ENCODE measurements around the gene TMEM167B. TPM values are rescaled to one million over a fixed set of nuclear protein-coding genes. Genes with fewer than 3 reads are reported as not detected.

TMEM167B gene
- total RNA-seq, 6 donors from 2014 or later, result 13.2 to 43.6 (median 30.5) TPM

DNA sequence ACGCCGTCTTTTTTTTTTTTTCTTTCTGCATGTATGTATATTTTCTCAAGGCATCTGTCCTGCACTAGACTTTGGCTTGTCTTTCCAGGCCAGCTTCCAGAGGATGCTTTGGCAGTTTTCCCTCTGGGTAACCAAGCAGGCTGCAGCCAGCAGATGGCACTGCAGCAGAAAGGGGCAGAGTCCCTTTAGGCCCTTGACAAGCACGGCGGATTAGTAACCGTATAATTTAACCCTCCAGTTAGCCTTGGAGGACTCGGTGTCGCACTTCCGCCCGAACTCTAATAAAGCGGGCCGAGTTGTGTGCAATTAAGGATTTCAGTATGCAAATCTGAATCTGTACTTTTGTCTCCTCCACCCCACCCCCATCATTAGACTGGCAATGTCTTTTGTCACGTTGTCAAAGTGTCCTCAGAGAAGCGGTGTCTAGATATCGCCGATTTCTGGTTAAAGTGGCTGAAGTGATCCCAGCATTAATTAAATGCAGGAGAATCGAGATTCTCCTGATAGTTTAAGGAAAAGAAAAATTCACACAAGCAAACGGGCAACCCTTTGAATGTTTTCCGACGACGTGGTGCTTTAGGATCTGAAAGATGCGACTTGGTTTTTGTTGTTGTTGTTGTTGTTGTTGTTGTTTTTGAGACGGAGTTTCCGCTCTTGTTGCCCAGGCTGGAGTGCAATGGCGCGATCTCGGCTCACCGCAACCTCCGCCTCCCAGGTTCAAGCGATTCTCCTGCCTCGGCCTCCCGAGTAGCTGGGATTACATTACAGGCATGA is 1.1 kb upstream of the TMEM167B start:
- no peaks in the 10 kb centered on the region for H3K9me3 ChIP-seq
- DNase-seq (peak in 1 of 2 donors; percentile 72), ATAC-seq (ENCODE audit: low FRiP score in 2 of 2) (no peak)
- H3K27me3 ChIP-seq, result no peaks in the 10 kb centered on the region
- H3K4me3 ChIP-seq, result peak overlapping the region in 3 of 4 donors; percentile 73 to 76 (median 74)
- H3K27ac ChIP-seq, result peak overlapping the region; percentile 97 to 99 (median 98)
- peaks cover 2 to 17% (median 8%) of the 10 kb centered on the region in 4 donors for H3K36me3 ChIP-seq
- TF ChIP-seq, protein P1, sequence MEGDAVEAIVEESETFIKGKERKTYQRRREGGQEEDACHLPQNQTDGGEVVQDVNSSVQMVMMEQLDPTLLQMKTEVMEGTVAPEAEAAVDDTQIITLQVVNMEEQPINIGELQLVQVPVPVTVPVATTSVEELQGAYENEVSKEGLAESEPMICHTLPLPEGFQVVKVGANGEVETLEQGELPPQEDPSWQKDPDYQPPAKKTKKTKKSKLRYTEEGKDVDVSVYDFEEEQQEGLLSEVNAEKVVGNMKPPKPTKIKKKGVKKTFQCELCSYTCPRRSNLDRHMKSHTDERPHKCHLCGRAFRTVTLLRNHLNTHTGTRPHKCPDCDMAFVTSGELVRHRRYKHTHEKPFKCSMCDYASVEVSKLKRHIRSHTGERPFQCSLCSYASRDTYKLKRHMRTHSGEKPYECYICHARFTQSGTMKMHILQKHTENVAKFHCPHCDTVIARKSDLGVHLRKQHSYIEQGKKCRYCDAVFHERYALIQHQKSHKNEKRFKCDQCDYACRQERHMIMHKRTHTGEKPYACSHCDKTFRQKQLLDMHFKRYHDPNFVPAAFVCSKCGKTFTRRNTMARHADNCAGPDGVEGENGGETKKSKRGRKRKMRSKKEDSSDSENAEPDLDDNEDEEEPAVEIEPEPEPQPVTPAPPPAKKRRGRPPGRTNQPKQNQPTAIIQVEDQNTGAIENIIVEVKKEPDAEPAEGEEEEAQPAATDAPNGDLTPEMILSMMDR (IDR thresholded peaks at IDR 0.05), result peak in 5 of 6 experiments; percentile 20 to 58 (median 47)
- TF ChIP-seq POLR2A (IDR thresholded peaks at IDR 0.05) (no peak), POLR2AphosphoS5 (IDR thresholded peaks at IDR 0.05) (no peak), EP300 (IDR thresholded peaks at IDR 0.05) (no peak)
- H3K4me1 ChIP-seq, result peaks cover 15 to 40% (median 22%) of the 10 kb centered on the region in 4 donors
- WGBS, 2 donors, result 76 to 80% methylated on average over 31 of the region's 31 CpGs

DNA sequence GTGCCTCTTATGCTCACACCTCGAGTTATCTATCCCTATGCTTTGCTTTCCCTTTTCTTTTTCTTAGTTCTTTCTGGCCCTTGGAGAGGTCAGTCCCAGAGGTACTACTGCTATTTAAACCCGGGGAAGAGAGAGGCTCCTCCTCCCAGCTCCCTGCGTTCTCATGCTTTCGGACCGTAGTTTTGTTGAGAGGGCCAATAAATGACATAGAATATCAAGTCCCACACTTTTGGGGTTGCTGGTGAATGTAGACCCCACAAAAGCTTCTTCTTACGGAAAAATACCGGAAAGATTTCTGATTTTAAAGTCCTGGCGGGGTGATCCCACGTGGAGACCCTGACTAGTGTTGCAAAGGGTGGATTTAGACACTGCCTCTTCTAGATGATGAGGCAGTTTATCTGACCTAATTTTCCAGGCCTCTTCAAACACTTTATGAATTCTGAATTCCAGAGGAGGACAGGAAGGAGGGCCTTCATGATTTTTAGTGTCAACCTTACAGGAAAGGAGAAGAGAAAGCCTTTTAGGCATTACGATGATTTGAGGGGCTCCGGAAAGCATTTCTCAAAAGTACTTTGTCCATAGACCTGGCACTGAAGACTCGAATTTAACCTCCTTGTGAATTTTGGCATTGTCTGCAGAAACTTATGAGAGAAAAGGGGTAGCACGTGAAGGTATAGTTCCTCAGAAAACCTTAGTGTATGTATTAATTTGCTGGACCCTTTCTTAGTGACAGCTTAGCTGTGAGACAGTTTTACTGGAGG is 694 bp downstream of the TMEM167B start:
- 1 to 2% methylated on average over 13 of the region's 13 CpGs for WGBS, 2 donors
- ATAC-seq (ENCODE audit: low FRiP score in 2 of 2), result peak; percentile 83 to 86
- DNase-seq, result no peak
- H3K4me1 ChIP-seq, result peaks cover 21 to 50% (median 27%) of the 10 kb centered on the region in 4 donors
- no peaks in the 10 kb centered on the region for H3K27me3 ChIP-seq
- peaks cover 2 to 26% (median 11%) of the 10 kb centered on the region in 4 donors for H3K36me3 ChIP-seq
- H3K9me3 ChIP-seq, result no peaks in the 10 kb centered on the region
- H3K4me3 ChIP-seq, result peak overlapping the region; percentile 68 to 76 (median 74)
- H3K27ac ChIP-seq, result peak overlapping the region; percentile 97 to 99 (median 98)
- TF ChIP-seq EP300 (IDR thresholded peaks at IDR 0.05) (no peak), POLR2AphosphoS5 (IDR thresholded peaks at IDR 0.05) (no peak), POLR2A (IDR thresholded peaks at IDR 0.05) (no peak)
- TF ChIP-seq, protein P1 (IDR thresholded peaks at IDR 0.05), result no peak

DNA sequence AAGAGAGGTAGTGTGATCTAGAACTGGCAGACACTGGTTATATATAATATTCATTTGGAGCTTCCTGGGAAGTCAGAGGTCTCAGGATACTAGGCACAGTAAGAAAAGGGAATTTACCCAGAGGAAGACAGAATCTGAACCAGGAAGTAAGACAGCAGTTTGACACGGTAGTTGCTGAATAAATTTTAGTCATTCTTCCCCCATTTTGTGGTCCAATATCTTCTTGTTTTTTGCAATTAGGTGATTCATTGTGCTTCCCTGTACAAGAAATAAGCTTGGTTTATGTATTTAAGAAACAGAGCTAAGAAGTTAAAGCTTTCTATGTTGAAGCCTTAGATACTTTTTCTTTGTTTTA is 1.3 kb downstream of the TMEM167B start:
- ATAC-seq (ENCODE audit: low FRiP score in 2 of 2), result no peak
- no peaks in the 10 kb centered on the region for H3K9me3 ChIP-seq
- TF ChIP-seq POLR2A (IDR thresholded peaks at IDR 0.05), result peak in 1 of 4 donors; percentile 6
- TF ChIP-seq, protein P1 (IDR thresholded peaks at IDR 0.05), result no peak
- H3K27me3 ChIP-seq, result no peaks in the 10 kb centered on the region
- peak overlapping the region; percentile 97 to 99 (median 98) for H3K27ac ChIP-seq
- peaks cover 2 to 26% (median 11%) of the 10 kb centered on the region in 4 donors for H3K36me3 ChIP-seq
- WGBS, 2 donors, result 0% methylated on average over 1 of the region's 1 CpG
- DNase-seq, result no peak
- peak overlapping the region; percentile 68 to 76 (median 74) for H3K4me3 ChIP-seq
- H3K4me1 ChIP-seq, result peaks cover 21 to 50% (median 28%) of the 10 kb centered on the region in 4 donors

DNA sequence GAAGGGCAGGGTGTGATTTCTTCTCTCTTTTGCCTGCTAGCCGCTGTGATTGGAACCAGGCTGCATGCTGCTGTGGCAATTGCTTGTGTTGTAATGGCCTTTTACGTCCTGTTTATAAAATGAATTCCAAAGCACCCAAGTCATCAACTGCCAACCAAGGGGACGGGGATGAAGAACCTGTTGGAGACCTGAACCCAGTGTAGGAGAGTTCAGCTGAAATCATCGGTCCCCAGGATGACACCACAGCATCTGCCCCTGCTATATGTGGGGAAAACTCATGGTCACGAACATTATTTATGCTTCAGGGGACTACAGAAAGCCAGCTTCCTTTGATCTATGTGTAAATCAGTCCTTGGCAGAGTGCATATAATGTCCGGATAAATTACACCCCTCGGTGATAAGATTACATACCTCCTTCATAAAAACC is 3.8 kb downstream of the TMEM167B start:
- no peak for ATAC-seq (ENCODE audit: low FRiP score in 2 of 2)
- H3K4me3 ChIP-seq, result no peak overlapping the region
- peak overlapping the region; percentile 12 to 73 (median 26) for H3K27ac ChIP-seq
- H3K9me3 ChIP-seq, result no peaks in the 10 kb centered on the region
- H3K27me3 ChIP-seq, result no peaks in the 10 kb centered on the region
- DNase-seq, result no peak
- TF ChIP-seq EP300 (IDR thresholded peaks at IDR 0.05) (no peak), POLR2A (IDR thresholded peaks at IDR 0.05) (no peak)
- 55 to 79% methylated on average over 7 of the region's 7 CpGs for WGBS, 2 donors
- H3K36me3 ChIP-seq, result peaks cover 2 to 26% (median 11%) of the 10 kb centered on the region in 4 donors
- peaks cover 23 to 51% (median 28%) of the 10 kb centered on the region in 4 donors for H3K4me1 ChIP-seq

DNA sequence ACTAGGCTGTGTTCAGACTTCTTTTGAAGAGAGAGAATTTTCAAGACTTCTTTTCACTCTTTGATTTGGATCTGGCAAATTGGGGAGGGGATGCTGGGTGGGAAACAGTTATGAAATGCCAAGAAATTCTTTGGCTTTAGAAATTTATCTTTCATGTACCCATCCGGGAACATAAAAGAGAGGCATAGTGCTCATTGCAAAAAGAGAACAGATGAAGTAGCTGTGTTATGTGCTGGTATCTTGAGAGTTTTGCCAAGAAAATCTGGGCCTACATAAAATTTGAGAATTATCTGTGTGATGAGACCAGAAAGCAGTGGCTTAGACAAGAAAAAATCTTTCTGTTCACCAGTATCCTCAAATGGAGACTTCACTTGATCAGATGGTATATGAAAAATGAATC is 4.3 kb downstream of the TMEM167B start:
- Histone ChIP-seq H3K36me3 (peaks cover 2 to 26% (median 11%) of the 10 kb centered on the region in 4 donors), H3K27ac (peak overlapping the region; percentile 12 to 73 (median 26)), H3K9me3 (no peaks in the 10 kb centered on the region), H3K4me3 (no peak overlapping the region), H3K4me1 (peaks cover 25 to 53% (median 28%) of the 10 kb centered on the region in 4 donors), H3K27me3 (no peaks in the 10 kb centered on the region)
- TF ChIP-seq, protein P1 (IDR thresholded peaks at IDR 0.05), result no peak
- TF ChIP-seq POLR2AphosphoS5 (IDR thresholded peaks at IDR 0.05), result no peak
- TF ChIP-seq POLR2A (IDR thresholded peaks at IDR 0.05), result no peak
- no peak for TF ChIP-seq EP300 (IDR thresholded peaks at IDR 0.05)
- ATAC-seq (ENCODE audit: low FRiP score in 2 of 2) (no peak), DNase-seq (no peak)
- whole genome bisulfite sequencing, 2 donors, result 60 to 69% methylated on average over 1 of the region's 1 CpG
